ENCODE data around the gene HSPH1. TPM values are rescaled to one million over a fixed set of nuclear protein-coding genes. Genes with fewer than 3 reads are reported as not detected.

Gene HSPH1
- total and polyA plus RNA-seq, 2 of the 13 experiments (the other 11 are each of a cell fraction or from before 2014, with no cell fraction given), result 13.0 to 62.9 TPM

DNA sequence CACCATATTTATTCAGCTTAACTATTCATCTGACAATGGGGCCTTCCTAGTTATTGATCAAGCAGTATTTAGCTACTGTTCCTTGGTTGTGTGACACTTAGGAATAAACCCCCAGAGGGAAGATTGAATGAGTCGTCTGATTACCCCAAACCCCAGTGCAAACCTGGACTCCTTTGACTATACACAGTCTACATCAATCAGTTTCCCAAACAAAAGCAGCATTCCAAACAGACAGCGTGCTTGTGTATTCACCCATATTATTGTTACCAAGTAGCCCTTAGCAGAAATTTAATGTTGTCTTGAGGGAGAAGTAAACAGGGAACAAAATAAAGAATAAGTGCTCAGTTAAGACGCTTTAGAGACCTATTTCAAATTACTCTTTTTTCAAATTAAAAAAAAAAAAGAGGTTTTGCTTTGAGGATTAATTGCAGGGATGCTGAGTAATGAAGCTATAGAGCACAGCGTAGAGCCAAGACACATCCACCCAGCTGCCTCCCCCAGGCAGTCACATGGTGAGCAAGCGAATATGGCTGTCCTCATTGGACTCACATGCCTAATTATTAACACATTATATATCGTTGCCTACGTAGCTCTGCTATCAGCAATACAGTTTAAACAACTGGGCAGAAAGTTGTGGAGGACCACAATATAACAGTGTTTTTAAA lies 23.4 kb upstream of the HSPH1 start:
- 19% methylated on average over 7 of the region's 7 CpGs for WGBS (ENCODE audit: low lambda C conversion rate)
- FAIRE-seq (no peak), ATAC-seq (no peak), DNase-seq (ENCODE audit: low spot score) (no peak)
- Histone ChIP-seq H3K27me3 (ENCODE audit: control insufficient read depth in 1 of 2, insufficient read depth in 2 of 2, low read length in 2 of 2) (no peaks in the 10 kb centered on the region), H3K79me2 (ENCODE audit: insufficient read depth, low read length) (no peaks in the 10 kb centered on the region), H3K9me3 (ENCODE audit: low read length) (no peaks in the 10 kb centered on the region), H3K4me2 (ENCODE audit: low read depth, low read length) (no peak overlapping the region), H3K4me3 (replicated peaks in 1 of 3; ENCODE audit: insufficient read depth in 1 of 3, low read depth in 2 of 3, low read length in 3 of 3) (no peak overlapping the region), H4K20me1 (ENCODE audit: insufficient read depth, low read length) (no peaks in the 10 kb centered on the region), H3K9ac (ENCODE audit: insufficient read depth, low read depth, low read length) (no peak overlapping the region), H3K27ac (ENCODE audit: extremely low read length, insufficient read depth, low read length) (no peak overlapping the region), H3K36me3 (replicated peaks in 1 of 2; ENCODE audit: control insufficient read depth in 1 of 2, insufficient read depth in 2 of 2, low read length in 2 of 2) (no peaks in the 10 kb centered on the region), H3K4me1 (ENCODE audit: insufficient read depth, low read length) (no peaks in the 10 kb centered on the region), H2AFZ (ENCODE audit: low read length) (no peak overlapping the region)
- TF ChIP-seq ZNF230 (CRISPR knock-in tag; IDR thresholded peaks at IDR 0.05), result no peak
- TF ChIP-seq CBX5 (CRISPR knock-in tag; IDR thresholded peaks at IDR 0.05; ENCODE audit: borderline replicate concordance), result no peak
- TF ChIP-seq XRCC5 (optimal IDR thresholded peaks at IDR 0.05; ENCODE audit: low read length), result no peak
- no peak for TF ChIP-seq ZNF75D (CRISPR knock-in tag; IDR thresholded peaks at IDR 0.05; ENCODE audit: borderline replicate concordance)
- TF ChIP-seq, protein P1, sequence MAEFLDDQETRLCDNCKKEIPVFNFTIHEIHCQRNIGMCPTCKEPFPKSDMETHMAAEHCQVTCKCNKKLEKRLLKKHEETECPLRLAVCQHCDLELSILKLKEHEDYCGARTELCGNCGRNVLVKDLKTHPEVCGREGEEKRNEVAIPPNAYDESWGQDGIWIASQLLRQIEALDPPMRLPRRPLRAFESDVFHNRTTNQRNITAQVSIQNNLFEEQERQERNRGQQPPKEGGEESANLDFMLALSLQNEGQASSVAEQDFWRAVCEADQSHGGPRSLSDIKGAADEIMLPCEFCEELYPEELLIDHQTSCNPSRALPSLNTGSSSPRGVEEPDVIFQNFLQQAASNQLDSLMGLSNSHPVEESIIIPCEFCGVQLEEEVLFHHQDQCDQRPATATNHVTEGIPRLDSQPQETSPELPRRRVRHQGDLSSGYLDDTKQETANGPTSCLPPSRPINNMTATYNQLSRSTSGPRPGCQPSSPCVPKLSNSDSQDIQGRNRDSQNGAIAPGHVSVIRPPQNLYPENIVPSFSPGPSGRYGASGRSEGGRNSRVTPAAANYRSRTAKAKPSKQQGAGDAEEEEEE (CRISPR knock-in tag; IDR thresholded peaks at IDR 0.05; ENCODE audit: borderline replicate concordance), result no peak
- no peak for TF ChIP-seq STAT5B (CRISPR knock-in tag; IDR thresholded peaks at IDR 0.05)
- no peak for TF ChIP-seq CCAR2 (optimal IDR thresholded peaks at IDR 0.05; ENCODE audit: low read depth, low read length)
- TF ChIP-seq NCOR1 (IDR thresholded peaks at IDR 0.05; ENCODE audit: borderline replicate concordance, low read length), result no peak
- in situ Hi-C loops (cut with HindIII; ENCODE audit: extremely low pct_ligation_motif_present, low pct_unique_long_range_greater_than_20kb), result no loop called here
- BruUV-seq (replicated peaks), result no TSS peak
- intact Hi-C loops (cut with micrococcal nuclease; ENCODE audit: unreplicated experiment), result no loop called here
- CTCF ChIA-PET (ENCODE audit: low intra/inter-chr PET ratio, low total read pairs), result no interaction called here
- POLR2A ChIA-PET, result no interaction called here

Data from HepG2 (cell line).